HG03066 (cell line): ENCODE measurements around the gene PAPLN.
"Not testable (repeated sequence)": the region's sequence is repeated elsewhere in the genome, so short reads cannot be mapped to it uniquely, and the experiment has no call there.

Source experiments
- ATAC-seq: cut with Tn5 transposase; IDR thresholded peaks from one replicate; pipeline ENCODE4 v1.9.1; 2021; ENCODE audit warnings: low read depth; ENCODE audit not compliant: unreplicated experiment

Gene PAPLN, protein sequence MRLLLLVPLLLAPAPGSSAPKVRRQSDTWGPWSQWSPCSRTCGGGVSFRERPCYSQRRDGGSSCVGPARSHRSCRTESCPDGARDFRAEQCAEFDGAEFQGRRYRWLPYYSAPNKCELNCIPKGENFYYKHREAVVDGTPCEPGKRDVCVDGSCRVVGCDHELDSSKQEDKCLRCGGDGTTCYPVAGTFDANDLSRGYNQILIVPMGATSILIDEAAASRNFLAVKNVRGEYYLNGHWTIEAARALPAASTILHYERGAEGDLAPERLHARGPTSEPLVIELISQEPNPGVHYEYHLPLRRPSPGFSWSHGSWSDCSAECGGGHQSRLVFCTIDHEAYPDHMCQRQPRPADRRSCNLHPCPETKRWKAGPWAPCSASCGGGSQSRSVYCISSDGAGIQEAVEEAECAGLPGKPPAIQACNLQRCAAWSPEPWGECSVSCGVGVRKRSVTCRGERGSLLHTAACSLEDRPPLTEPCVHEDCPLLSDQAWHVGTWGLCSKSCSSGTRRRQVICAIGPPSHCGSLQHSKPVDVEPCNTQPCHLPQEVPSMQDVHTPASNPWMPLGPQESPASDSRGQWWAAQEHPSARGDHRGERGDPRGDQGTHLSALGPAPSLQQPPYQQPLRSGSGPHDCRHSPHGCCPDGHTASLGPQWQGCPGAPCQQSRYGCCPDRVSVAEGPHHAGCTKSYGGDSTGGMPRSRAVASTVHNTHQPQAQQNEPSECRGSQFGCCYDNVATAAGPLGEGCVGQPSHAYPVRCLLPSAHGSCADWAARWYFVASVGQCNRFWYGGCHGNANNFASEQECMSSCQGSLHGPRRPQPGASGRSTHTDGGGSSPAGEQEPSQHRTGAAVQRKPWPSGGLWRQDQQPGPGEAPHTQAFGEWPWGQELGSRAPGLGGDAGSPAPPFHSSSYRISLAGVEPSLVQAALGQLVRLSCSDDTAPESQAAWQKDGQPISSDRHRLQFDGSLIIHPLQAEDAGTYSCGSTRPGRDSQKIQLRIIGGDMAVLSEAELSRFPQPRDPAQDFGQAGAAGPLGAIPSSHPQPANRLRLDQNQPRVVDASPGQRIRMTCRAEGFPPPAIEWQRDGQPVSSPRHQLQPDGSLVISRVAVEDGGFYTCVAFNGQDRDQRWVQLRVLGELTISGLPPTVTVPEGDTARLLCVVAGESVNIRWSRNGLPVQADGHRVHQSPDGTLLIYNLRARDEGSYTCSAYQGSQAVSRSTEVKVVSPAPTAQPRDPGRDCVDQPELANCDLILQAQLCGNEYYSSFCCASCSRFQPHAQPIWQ

DNA sequence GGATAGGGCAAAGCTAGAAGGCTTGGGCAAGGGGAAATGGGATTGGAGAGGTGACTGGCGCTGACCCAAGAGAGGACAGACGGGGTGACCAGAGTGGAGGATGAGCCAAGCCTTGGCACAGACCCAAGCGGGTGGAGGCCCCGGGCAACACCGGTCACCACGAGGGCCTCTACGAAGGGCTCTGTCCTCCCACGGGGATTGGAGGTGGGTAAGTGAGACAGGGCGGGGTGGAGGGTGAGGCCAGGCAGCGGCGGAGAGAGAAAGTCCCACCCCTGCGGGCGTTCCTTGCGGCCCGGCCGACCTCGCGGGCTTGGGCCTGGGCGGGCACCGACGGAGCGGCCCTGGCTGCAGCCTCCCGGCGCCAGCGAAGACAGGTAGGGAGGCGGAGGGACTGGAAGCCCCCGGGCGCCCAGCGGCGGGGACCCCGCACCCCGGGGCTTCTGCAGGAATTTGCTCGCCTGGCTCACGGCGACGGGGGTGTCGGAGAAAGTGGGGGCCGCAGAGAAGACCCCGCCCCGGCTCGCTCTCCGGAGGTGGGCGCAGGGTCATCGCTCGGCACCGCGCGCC lies at the start of gene PAPLN:
PAPLN (plus strand) TSS at position 288 of the 567 bp plus-strand sequence. CDS start 2,273 bp downstream, outside the sequence.
- ATAC-seq: no peak

- no peak for ATAC-seq
Measured at GRCh38 chr14:73188501-73188911, 48.8 kb upstream of the PAPLN start.

DNA sequence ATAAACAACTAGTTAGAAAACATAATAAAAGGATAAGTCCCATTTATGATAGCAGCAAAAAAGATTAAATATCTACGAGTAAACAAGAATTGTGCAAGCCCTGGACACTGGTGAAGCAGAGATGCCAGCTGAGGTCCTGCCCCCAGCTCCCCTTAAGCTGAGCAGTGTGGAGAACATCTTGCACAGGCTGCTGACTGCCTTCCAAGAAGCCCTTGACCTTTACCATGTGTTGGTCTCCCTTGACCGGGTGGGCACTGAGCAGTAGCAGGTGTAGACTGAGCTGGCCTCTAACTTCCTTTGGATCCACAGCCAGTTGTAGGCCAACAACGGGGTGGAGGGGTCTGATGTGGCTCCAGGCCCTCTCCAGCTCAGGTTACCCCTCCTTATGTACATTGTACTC lies 47.7 kb upstream of the PAPLN start:
- ATAC-seq: no peak

DNA sequence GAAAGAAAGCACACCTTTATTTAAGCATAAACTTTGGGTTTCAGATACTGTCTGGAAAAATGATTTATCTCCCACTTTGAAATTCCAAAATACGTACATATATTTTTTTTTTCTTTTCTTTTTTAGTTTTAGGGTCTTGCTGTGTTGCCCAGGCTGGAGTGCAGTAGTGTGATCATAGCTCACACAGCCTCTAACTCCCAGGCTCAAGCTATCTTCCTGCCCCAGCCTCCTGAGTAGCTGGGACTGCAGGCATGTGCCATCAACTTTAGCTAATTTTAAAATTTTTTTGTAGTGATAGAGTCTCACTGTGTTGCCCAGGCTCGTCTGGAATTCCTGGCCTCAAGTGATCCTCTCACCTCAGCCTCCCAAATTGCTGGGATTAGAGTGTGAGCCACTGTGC lies 45.9 kb upstream of the PAPLN start:
- no peak for ATAC-seq

DNA sequence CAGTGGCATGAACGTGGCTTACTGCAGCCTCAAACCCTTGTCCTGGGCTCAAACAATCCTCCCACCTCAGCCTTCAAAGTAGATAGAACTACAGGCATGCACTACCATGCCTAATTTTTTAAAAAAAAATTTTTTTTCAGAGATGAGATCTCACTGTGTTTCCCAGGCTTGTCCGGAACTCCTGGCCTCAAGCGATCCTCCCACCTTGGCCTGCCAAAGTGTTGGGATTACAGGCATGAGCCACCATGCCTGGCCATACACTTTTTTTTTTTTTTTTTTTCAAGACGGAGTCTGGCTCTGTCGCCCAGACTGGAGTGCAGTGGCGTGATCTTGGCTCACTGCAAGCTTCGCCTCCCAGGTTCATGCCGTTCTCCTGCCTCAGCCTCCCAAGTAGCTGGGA lies 43.0 kb upstream of the PAPLN start:
- not testable (repeated sequence) for ATAC-seq

- ATAC-seq: no peak
Measured at GRCh38 chr14:73198253-73198652, 39.1 kb upstream of the PAPLN start.

GRCh38 chr14:73203527-73203926 lies 33.8 kb upstream of the PAPLN start:
- ATAC-seq: no peak

GRCh38 chr14:73207615-73208014 lies 29.7 kb upstream of the PAPLN start:
- ATAC-seq: no peak

- ATAC-seq: no peak
Measured at GRCh38 chr14:73208390-73208789, 28.9 kb upstream of the PAPLN start.

DNA sequence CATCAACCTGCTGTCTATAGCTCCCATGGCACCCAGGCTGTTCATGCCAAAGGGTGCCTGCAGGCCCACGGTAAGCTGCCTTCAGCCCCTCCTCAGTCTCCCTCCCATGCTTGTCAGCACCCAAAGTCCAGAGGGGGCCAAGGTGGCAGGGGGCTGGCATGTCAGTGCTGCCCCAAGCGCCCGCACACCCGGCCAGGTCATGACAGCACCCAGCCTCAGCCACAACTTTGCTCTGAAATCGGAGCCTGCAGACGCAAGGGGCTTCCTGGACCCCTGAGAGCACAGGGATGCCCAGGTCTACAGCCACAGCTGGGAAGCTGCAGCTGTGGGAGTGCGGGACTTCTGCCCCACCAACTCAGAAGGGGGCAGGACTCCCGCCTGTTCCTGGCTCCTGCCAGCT lies 28.5 kb upstream of the PAPLN start:
- no peak for ATAC-seq

- ATAC-seq: no peak
Measured at GRCh38 chr14:73209953-73210352, 27.4 kb upstream of the PAPLN start.

DNA sequence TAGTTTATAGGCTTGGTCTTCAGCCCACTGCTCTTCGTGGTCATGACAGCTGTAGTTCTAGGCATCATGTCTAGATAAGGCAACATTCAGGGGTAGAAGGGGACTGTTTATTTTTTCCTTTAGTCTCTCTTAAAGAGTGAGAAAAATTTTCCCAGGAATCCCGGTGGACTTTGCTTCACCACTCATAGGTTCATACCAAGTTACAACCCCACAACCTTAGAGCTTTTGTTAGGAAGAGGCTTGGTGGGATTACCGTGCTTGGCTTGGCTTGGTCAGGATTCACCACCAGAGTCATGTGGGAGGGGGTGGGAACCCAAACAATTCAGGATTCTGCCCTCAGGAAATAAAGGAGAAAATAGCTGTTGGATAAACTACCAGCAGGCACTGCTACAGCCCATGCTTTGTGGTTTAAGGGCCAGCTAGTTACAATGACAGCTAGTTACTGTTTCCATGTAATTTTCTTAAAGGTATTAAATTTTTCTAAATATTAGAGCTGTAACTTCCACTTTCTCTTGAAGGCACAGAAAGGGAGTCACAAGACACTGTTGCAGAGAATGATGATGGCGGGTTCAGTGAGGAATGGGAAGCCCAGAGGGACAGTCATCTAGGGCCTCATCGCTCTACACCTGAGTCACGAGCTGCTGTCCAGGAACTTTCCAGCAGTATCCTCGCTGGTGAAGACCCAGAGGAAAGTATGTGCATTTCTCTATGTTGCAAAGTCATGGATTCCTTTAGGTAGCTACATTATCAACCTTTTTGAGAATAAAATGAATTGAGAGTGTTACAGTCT lies 25.9 kb upstream of the PAPLN start:
- no peak for ATAC-seq

- no peak for ATAC-seq
Measured at GRCh38 chr14:73216030-73216429, 21.3 kb upstream of the PAPLN start.

- ATAC-seq: no peak
Measured at GRCh38 chr14:73217411-73217810, 19.9 kb upstream of the PAPLN start.

GRCh38 chr14:73220061-73220460 lies 17.2 kb upstream of the PAPLN start:
- ATAC-seq: no peak

GRCh38 chr14:73220634-73221033 lies 16.7 kb upstream of the PAPLN start:
- no peak for ATAC-seq

DNA sequence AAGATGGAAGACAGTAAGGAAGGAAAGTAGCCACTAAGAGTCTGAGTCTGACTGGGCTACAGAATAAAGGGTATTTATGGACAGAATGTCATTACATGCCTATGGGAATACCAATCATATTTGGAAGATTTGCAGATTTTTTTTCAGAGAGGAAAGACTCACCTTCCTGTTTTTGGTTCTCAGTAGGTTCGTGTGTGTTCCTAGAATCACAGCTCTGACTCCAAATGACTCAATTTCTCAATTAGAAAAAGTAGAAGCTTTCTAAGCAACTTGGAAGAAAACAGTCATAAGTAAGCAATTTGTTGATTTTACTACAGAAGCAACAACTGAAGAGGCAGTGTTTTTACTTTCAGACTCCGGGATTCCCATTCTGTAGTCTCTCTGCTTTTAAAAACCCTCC lies 15.4 kb upstream of the PAPLN start:
- ATAC-seq: no peak

DNA sequence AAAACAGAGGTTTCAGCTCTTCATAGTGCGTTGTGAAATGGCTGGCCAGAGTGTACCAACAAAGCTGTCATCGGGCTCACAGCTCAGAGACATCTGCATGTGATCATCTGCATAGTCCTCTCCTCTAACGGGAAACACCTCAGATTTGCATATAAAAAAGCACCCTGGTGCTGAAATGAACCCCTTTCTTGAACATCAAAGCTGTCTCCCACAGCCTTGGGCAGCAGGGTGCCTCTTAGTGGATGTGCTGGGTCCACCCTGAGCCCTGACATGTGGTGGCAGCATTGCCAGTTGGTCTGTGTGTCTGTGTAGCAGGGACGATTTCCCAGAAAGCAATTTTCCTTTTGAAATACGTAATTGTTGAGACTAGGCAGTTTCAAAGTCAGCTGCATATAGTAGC lies 14.3 kb upstream of the PAPLN start:
- ATAC-seq: no peak

DNA sequence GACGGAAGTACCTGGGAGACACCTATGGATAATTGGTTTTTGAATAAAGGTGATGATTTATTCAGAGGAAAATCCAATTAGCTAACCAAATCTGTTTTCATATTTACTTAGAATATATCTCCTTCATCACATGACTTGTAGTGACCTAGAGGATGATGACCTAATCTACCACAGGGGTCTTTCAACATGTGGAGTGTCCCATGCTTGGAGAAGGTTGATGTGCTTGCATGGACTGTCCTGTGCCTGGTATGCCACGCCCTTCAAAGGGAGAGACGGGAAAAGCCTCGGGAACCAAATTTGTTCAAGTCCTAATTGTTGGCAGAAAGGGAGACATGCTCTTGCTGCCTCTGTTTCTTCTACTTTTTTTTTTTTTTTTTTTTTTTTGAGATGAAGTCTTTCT lies 11.8 kb upstream of the PAPLN start:
- ATAC-seq: no peak
